BJ (cell line): ENCODE results near the gene A2ML1. TPM values are rescaled to one million over a fixed set of nuclear protein-coding genes. Genes with fewer than 3 reads are reported as not detected.
"Not testable (repeated sequence)": the region's sequence is repeated elsewhere in the genome, so short reads cannot be mapped to it uniquely, and the experiment has no call there.

Source experiments
- CTCF ChIA-PET: fragments of 350-600 bp; formaldehyde crosslinking; extraction: SDS; loops from one replicate; lab custom pipeline; 2021; ENCODE audit warnings: antibody characterized with exemption, inconsistent platforms; lab: Yijun Ruan, JAX
- POLR2A ChIA-PET: fragments of 300-600 bp; sonication (Branson Sonifier 250); formaldehyde crosslinking; extraction: SDS; loops from one replicate; lab custom pipeline; 2021; ENCODE audit warnings: antibody characterized with exemption; lab: Charles Lee
- DNase-seq: peaks from one replicate; pipeline ENCODE4 v3.0.0-alpha.2; 2011; ENCODE audit warnings: low read depth
- H3K27me3 ChIP-seq: 2 replicates; pipeline ENCODE4 v1.6.0; 2011; ENCODE audit warnings: low read length; ENCODE audit not compliant: control insufficient read depth, insufficient read depth
- H3K36me3 ChIP-seq: 2 replicates; pipeline ENCODE4 v1.5.1; 2011; ENCODE audit warnings: low read length; ENCODE audit not compliant: control insufficient read depth, insufficient read depth
- H3K4me3 ChIP-seq: 2 replicates; pipeline ENCODE4 v1.5.1; 2011; ENCODE audit warnings: low read depth, mild to moderate bottlenecking, control low read depth, low read length
- polyA plus RNA-seq: library from polyadenylated mRNA; depleted of rRNA; stranded (reverse); fragments of >200 nt; gene quantifications from 2 replicates; pipeline ENCODE4 v1.2.3, GENCODE V29; 2011
- TF ChIP-seq, protein P1 (sequence below): IDR thresholded peaks from 2 replicates; pipeline ENCODE4 v1.5.1; 2011; ENCODE audit warnings: low read depth, mild to moderate bottlenecking, control low read depth, inconsistent platforms, low read length, moderate library complexity; ENCODE audit not compliant: insufficient read depth

The A2ML1 gene
- polyA plus RNA-seq, 1 experiment: not detected

- DNase-seq: no peak
- ChIA-PET CTCF (no interaction called here), POLR2A (no interaction called here)
- Histone ChIP-seq H3K27me3 (no peaks in the 10 kb centered on the region), H3K36me3 (no peaks in the 10 kb centered on the region), H3K4me3 (no peak overlapping the region)
- TF ChIP-seq, protein P1, sequence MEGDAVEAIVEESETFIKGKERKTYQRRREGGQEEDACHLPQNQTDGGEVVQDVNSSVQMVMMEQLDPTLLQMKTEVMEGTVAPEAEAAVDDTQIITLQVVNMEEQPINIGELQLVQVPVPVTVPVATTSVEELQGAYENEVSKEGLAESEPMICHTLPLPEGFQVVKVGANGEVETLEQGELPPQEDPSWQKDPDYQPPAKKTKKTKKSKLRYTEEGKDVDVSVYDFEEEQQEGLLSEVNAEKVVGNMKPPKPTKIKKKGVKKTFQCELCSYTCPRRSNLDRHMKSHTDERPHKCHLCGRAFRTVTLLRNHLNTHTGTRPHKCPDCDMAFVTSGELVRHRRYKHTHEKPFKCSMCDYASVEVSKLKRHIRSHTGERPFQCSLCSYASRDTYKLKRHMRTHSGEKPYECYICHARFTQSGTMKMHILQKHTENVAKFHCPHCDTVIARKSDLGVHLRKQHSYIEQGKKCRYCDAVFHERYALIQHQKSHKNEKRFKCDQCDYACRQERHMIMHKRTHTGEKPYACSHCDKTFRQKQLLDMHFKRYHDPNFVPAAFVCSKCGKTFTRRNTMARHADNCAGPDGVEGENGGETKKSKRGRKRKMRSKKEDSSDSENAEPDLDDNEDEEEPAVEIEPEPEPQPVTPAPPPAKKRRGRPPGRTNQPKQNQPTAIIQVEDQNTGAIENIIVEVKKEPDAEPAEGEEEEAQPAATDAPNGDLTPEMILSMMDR: no peak
These were observed 23.9 kb downstream of the A2ML1 start for GRCh38 chr12:8846305-8846704.

DNA sequence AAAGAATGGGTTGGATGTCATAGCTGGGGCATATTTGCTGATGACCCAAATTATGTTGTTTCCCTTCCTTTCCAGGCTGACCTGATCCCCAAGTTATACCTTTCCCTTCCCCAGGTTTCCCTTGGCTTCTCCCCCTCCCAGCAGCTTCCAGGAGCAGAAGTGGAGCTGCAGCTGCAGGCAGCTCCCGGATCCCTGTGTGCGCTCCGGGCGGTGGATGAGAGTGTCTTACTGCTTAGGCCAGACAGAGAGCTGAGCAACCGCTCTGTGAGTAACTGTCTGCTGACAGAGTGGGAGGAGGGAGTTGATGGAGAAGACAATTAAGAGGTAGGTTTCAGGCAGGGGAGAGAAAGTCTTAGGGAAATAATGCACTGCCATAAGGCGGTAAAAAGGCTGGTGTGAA is 25.0 kb downstream of the A2ML1 start:
- no peaks in the 10 kb centered on the region for H3K27me3 ChIP-seq
- H3K36me3 ChIP-seq: no peaks in the 10 kb centered on the region
- TF ChIP-seq, protein P1: no peak
- ChIA-PET CTCF (no interaction called here), POLR2A (no interaction called here)
- no peak overlapping the region for H3K4me3 ChIP-seq
- DNase-seq: no peak

DNA sequence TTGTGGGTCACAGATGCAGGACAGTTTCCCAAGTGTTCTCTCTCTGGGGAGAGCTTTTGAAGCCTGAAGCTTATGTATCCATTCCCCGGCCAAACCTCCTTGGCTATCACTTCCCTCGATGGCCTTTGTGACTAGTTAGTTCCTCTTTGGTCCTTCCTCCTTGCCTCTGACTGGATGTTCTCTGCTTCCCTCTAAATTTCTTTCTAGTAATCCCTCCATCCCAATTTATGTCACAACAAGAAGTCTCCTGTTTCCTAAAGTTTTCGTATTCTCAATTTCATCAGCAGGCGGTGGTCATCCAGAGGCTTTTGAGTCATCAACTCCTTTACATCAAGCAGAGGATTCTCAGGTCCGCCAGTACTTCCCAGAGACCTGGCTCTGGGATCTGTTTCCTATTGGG is 27.5 kb downstream of the A2ML1 start:
- no peak overlapping the region for H3K4me3 ChIP-seq
- ChIA-PET CTCF (interaction anchor here (0.7 kb wide), 1 partner anchor 168 kb away, joined by 3 read pairs; no protein-coding TSS in a partner anchor), POLR2A (no interaction called here)
- no peaks in the 10 kb centered on the region for H3K36me3 ChIP-seq
- TF ChIP-seq, protein P1: no peak
- DNase-seq: no peak
- no peaks in the 10 kb centered on the region for H3K27me3 ChIP-seq

DNA sequence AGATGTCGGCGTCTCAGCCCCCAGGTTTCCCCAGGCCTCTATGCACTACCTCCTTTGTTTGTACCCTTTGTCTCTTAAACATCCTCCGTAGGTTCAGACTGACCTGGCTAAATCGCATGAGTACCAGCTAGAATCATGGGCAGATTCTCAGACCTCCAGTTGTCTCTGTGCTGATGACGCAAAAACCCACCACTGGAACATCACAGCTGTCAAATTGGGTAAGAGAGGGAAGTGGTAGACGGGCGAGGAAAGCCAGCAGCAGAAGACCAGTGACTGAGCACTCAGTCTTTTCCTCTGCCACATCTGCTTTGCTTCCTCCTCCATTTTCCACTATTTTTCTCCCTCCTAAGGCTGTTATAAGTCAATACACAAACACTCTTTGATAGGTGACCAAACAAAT is 29.7 kb downstream of the A2ML1 start:
- Histone ChIP-seq H3K27me3 (no peaks in the 10 kb centered on the region), H3K36me3 (no peaks in the 10 kb centered on the region), H3K4me3 (no peak overlapping the region)
- ChIA-PET POLR2A (no interaction called here), CTCF (interaction anchor here (0.9 to 1.5 kb wide), 3 partner anchors 8 to 171 kb away, joined by 3 to 5 read pairs (median 3); no protein-coding TSS in a partner anchor)
- TF ChIP-seq, protein P1: no peak
- no peak for DNase-seq

DNA sequence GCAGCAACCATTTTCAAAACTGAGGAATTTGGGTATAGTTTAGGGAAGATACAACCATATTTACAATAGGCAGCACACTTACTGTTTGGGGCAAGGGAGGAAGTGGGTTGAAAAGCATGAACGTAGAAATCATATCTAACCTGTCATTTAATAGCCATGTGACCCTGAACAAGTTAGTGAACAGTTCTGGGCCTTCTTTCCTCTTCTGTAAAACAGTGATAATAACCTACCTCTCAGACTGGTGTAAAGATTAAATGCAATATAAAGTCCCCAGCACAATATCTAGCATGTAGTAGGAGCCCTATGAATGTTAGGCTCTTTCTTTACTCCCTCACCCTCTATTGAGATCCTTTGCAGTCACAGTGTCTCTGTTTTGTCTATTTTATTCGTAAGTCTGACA is 33.5 kb downstream of the A2ML1 start:
- TF ChIP-seq, protein P1: no peak
- no peak overlapping the region for H3K4me3 ChIP-seq
- H3K36me3 ChIP-seq: no peaks in the 10 kb centered on the region
- no peak for DNase-seq
- ChIA-PET CTCF (no interaction called here), POLR2A (no interaction called here)
- no peaks in the 10 kb centered on the region for H3K27me3 ChIP-seq

- CTCF ChIA-PET: interaction anchor here (1.0 to 5.6 kb wide), 6 partner anchors 18 to 202 kb away, joined by 3 to 42 read pairs (median 14); no protein-coding TSS in a partner anchor
- H3K4me3 ChIP-seq, H3K27me3 ChIP-seq, H3K36me3 ChIP-seq, DNase-seq, POLR2A ChIA-PET: not testable (repeated sequence)
These were observed 37.0 kb downstream of the A2ML1 start for GRCh38 chr12:8859448-8859847.
